A172 (cell line): Measurements from ENCODE around the gene ZNF689. TPM values are rescaled to one million over a fixed set of nuclear protein-coding genes. Genes with fewer than 3 reads are reported as not detected.
"Not testable (repeated sequence)": the region's sequence is repeated elsewhere in the genome, so short reads cannot be mapped to it uniquely, and the experiment has no call there.

Experiments used
- DNase-seq: peaks from one replicate; pipeline ENCODE4 v3.0.0-alpha.2; 2015; ENCODE audit warnings: low spot score
- total RNA-seq: library from RNA; depleted of rRNA; stranded (reverse); fragments of >200 nt; shearing (Covaris generic); gene quantifications from 2 replicates; pipeline ENCODE4 v1.2.3, GENCODE V29; 2014; rRNA removed

The ZNF689 gene
- 11.7 and 16.6 TPM in 2 replicates for total RNA-seq

DNA sequence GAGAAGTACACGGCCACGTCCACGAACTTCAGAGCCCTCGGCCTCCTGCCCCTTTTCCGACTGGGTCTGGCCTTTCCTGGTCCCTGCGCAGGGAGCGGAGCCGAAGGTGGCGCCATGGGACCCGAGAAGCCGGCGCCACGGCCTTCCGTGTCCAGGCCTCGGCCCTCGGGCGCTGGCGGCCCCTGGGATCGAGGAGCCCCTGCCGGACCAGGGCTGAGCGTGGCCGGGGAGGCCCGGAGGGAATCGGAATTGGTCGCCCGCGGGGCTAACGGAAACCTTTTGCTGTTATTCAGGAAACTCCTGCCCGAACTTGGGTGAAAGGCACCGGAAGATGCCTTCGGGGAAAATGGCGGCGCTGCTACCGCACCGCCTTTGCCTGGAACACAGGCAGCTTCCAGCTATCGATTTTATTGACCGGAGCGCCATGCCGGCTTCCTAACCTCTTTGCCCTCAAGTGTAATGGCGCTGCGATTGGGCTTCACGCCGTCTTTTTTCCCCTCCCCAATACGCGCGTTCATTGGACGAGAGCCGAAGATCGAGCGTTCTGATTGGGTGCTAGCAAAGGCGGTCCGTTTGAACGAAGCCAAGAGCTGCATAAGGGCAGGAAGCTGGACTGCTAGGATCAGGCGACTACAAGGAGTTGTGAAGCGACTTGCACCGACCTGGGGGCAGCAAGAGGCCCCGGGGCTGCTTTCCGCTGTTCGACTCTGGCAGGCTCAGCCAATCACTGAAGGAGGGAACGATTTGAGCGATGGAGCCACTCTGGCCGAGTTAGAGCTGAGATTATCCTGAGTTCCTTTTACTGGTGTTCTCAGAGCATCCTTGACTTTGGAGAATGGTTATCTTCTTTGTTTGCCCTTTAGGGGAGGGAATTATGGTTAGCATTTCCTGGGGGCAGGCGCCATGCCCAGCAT is at the start of gene ZNF689:
Gene ZNF689 (minus strand): TSS at position 464 of the 914 bp plus-strand sequence. CDS start 348 bp downstream, at position 116.
- DNase-seq: peak; percentile 95

DNA sequence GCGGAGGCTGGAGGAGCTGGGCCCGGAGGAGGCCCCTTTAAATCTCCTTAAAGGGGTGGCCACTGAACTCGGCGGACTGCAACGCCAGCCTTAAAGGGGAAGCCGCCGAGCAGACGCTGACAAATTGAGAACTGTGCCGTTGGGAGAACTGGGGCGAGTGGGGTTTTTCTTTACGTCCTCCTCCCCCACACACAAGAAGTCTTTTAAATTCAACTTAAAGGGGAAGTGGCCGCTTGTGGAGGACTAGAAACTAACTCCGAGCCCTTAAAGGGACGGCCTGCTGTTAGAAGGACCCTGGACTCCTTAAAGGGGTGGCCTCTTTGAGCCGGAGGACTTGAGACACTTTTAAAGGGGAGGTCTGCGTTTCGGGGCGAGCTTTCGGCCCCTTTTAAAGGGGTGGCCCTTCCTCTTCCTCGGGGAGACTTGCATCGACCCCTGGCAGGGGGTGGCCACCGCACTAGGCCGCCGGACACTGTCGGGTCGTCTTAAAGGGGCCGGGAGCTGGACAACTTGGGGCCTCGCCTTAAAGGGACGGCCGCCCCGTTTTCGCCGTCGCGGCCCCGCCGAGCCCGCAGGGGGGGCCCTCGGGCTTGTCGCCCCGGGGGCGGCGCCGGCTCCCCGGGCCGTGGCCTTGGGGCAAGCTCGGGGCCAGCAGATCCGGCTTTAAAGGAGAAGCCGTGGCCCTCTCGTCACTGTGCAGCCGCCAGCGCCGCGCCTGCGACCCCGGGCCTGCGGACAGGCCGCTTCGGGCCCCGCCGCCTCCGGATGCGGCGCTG is 48.7 kb upstream of the ZNF689 start:
- peak; percentile 94 for DNase-seq

DNA sequence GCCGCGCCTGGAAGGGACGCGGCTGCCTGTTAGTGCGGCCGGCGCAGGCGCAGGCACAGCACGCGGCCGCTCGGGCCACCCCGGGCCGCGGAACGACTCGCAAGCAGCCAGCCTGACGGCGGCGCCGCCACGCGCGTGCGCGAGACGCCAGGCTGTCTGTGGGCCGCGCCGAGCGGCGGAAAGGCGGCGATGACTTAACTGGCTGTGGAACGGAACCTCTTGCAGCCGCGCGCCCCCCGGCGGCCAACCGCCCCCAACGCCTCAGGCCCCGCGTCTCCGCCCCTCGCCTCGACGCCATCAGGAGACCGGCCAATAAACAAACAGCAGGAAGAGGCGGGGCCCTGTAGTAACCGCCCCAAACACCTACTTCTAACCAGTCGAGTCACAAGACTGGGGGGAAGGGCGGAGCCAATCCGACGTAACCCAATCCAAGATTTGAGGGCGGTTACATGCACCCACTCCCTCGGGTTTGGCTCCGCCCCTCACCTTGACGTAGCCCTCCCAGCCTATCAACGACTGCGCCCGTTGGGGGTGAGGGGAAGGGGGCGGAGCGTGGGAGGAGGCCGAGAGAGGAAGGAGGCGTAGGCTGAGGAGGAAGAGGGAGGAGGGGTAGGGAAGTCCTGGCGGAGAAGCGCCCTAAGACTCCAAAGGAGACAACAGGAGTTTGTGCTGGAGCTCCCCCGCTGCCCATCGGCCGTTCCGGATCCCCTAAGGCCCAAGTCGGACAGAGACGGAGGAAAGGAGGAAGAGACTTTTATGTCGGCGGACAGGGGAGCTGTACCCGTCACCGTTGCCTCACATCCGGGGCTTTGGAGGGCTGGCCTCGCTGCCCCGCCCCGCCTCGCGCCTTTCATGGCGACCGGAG is 47.9 kb upstream of the ZNF689 start, which contains the start of gene FBRS:
Gene FBRS (plus strand): TSS at position 566 of the 865 bp plus-strand sequence. CDS start 1,088 bp downstream, outside the sequence.
- DNase-seq: peak; percentile 100

DNA sequence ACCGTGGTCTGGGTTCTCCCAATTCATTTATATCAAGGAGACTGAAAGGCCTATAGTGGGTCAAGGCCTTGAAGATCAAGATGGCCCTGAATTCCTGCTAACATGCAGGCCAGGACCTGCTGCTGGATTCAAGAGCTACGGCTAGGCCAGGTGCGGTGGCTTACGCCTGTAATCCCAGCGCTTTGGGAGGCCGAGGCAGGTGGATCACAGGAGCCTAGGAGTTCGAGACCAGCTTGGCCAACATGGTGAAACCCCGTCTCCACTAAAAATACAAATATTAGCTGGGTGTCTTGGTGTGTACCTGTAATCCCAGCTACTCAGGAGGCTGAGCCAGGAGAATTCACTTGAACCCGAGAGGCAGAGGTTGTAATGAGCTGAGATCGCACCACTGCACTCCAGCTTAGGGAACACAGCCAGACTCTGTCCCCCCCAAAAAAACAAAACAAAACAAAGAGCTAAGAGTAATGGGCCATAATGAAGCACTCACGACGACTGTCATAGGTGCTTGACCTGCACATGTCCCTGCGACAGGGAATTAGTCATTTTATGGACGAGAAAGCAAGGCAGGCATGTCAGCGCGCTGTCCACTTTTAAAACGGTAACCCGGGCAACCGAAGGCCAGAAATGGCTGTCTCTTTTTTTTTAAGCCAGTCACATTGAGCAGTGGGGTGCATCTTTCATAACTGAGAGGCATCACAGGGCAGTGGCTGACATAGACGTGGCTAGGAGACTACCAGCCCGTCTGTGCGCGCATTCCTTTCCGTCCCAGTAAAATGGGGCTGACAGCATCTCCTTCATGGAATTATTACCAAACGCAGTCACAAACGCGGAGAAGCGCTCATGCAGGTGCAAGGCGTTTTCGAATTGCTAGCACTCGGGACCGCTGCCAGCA is 47.0 kb upstream of the ZNF689 start:
- no peak for DNase-seq

DNA sequence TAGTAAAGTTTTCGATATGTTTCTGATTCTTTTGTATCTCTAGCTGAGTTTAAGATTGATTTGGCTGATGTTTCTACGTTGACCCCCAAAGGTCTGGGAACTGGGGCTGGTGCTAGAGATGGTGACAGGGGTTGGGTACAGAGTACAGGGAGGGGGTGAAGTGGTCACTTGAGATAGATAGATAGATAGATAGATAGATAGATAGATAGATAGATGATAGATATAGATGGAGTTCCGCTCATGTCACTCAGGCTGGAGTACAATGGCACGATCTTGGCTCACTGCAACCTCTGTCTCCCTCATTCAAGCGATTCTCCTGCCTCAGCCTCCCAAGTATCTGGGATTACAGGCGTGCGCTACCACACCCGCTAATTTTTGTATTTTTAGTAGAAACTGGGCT is 46.2 kb upstream of the ZNF689 start:
- DNase-seq: no peak

DNA sequence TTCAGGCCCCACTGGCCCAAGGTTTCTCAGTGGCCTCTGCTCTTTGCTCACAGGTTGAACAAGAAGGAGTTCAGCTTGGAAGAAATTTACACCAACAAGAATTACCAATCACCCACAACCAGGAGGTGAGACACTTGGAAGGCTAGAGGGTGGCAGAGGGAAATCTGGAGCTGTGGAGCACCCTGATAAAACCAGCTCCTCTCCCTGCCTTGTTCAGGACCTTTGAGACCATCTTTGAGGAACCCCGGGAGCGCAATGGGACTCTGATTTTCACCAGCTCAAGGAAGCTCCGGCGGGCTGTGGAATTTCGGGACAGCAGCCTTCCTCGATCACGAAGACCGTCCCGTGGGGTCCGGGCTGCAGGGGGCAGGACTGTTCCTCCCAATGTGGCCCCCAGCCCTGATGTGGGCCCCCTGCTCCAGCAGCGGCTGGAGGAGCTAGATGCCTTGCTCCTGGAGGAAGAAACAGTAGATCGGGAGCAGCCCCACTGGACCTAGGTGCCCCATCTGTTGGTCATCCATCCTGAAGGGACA is 45.7 kb upstream of the ZNF689 start:
- no peak for DNase-seq

DNA sequence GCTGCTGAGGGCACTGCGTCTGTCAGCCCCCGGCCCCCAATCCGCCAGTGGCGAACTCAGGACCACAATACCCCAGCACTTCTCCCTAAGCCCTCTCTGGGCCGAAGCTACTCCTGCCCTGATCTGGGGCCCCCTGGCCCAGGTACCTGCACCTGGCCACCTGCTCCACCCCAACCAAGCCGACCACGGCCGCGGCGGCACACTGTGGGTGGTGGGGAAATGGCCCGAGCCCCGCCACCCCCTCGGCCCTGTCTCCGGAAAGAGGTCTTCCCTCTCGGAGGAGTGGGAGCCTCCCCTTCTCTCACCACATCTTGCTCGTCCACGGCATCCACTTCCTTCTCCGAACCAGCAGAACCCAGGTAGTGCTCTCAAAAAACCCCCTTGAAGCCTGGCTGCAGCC is 44.7 kb upstream of the ZNF689 start:
- no peak for DNase-seq

DNA sequence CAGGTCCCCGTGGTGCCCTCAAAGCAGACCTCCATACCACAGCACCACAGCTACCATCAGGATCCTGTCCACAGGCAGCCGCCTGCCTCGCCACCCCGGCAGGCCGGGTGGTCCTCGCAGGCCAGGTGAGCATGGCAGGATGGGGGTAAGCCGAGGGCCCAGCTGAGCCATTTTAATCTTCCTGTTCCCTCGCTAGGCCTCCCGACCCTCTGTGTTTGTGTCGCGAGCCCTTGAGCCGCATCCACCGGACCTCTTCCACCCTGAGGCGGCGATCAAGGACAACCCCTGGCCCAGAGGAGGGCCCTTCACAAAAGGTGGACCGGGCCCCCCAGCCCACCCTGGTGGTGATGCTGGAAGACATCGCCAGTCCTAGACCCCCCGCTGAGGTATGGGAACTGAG is 42.5 kb upstream of the ZNF689 start:
- DNase-seq: no peak

DNA sequence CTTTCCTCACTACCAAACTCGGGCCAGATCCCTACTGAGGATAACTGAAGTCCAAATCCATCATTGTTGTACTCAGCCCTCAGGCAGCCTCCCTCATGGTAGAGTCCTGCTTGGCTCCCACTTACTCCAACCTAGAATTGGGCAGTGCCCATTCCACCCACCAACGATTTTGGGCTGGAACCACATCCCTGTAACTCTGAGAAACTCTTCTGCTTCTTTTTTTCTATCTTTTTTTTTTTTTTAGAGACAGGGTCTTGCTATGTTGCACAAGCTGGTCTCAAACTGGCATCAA is 41.8 kb upstream of the ZNF689 start:
- no peak for DNase-seq

DNA sequence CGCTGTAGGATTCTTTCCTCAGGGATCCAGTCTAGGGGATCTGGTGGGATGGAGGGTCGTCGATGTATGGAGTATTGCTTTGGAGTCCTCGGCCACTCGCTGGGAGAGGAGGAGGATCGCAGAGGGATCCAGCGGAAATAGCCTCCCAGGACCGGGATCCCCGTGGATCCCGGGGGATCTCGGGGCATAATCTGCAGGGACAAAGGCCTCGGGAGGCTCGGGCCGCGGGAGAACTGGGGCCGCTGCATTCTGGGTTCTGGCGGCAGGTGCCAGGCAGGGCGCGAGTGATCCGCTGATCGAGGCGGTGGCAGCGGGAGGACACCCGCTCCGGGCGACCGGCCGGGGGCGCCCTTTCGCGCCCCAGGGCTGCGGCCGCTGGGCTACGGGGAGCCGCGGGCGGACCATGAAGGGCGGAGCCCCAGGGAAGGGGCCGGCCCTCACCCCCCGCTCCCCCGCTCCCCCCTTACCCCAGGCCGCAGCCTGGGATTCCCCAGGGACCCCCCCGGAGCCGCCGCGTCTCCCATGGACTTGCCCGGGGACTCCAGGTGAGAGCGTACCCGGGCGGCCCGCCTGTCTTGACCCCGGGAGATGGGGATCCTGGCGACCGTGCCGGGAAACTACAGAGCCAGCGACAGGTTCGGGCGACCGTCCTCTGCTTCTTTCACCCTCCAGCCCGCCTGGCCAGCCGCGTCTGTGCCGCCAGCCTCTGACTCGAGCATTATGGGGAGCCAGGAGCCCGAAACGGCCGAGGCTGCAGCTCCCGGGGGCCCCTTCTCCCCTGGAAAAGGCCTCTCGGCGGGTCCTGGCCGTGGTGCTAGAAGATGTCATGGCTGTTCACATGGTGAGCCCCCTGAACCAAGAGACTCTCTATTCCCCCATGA is 41.2 kb upstream of the ZNF689 start:
- peak; percentile 61 for DNase-seq

DNA sequence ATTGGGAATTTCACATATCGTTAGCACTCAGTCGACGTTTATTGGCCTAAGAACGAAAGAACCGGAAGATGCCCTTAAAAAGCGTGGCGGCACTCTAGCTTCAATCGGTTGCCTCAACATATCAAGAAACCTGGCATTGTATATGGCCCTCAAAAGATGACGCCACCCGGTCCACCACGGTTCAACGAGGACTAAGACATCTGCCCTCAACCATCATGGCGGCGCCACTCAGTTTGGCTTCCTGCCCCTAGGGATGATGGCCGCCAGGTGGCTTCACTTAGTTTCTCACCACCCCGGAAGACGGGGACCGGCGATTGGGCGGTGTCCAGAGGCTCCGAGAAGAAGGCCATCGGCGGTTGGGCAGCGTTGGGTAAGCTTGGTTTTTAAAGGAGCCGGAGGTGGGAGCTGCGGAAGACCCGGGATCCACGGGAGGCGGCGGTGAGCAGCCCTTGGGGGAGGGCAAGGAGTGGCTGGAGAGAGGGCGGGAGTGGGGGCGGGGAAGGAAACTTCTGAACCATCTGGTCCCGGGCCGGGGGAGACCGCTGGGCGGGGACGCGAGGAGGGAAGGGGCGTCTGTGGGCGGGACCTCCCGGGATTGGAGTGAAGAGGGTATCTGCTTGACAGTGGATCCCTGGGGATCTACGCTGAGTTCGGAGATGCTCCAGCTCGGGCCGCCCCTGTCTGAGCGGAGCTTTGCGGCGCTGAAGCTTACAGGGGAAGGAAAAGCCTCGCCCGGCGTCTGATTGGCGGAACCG is 40.4 kb upstream of the ZNF689 start, which contains the start of gene PRR14:
Gene PRR14 (plus strand): TSS at position 592 of the 755 bp plus-strand sequence. CDS start 686 bp downstream, outside the sequence.
- peak; percentile 99 for DNase-seq

DNA sequence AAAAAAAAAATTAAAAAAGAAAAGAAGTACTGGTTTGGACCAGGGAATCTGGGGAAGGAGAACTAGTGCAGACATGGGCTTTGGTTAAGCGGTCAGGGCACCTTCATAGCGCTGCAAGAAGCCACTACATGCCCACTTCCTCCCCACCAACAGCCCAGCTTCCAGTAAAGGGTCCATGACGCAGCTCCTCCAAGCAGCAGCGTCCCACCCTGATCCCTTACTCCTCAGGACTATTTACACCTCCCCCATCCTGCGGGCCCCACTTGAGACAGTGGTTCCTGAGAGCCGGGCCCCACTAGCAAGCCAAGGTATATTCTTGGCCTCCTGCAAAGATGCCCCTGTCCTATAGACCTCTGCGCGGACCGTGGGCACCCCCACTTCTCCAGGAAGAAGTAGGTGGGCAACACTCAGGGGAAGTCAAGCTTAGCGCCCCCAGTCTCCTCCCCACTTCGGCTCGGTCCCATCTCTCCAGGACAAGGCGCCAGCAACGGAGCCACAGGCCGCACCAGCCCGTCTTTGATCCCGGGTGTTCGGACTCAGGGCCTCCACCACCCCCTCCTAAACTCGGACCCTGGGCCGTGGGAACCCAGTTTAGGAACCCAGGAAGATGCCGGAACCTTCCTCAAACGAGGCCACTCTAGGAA is 39.7 kb upstream of the ZNF689 start:
- DNase-seq: no peak

DNA sequence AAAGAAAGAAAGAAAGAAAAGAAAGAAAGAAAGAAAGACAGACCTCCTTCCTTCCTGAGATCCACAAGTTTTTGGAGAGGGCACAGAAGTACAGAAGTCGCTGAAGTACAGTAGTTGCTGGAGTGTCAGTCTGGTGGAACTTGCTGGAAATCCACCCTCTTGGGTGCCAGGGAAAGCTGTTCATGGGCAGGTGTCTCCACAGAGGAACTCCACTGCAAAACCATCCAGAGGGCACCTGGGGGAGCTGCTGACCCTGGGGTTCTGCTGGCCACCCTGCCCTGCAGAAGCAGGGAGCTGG is 37.0 kb upstream of the ZNF689 start:
- no peak for DNase-seq

DNA sequence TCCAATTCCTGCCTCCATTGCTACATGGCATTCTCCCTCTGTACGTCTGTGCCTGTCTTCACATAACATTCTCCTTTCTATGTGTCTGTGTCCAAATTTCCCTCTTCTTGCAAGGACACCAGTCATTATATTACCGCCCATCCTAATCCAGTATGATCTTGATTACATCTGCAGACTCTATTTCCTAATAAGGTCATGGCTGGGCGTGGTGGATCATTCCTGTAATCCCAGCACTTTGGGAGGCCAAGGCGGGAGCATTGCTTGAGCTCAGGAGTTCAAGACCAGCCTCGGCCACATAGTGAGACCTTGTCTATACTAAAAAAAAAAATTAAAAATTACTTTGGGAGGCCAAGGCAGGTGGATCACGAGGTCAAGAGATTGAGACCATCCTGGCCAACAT is 35.5 kb upstream of the ZNF689 start:
- DNase-seq: no peak

DNA sequence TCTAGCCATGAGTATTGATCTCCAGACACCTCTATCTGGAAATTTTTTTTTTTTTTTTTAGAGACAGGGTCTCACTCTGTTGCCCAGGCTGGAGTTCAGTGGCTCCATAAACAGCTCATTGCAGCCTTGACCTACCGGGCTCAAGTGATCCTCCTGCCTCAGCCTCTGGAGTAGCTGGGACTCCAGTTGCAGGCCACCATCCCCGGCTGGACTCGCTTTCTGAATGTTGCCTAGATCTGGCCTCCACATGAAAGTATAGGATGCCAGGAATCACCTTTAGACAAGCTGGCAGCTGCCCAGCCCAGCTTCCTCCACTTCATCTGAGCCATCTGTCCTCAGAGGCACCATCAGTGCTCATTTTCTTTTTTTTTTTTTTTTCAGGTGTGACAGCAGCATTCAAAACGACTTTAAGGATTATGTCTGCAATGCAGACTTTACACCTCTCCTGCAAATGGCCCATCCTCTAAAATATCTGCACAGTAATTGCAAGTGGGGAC is 34.2 kb upstream of the ZNF689 start:
- DNase-seq: no peak

DNA sequence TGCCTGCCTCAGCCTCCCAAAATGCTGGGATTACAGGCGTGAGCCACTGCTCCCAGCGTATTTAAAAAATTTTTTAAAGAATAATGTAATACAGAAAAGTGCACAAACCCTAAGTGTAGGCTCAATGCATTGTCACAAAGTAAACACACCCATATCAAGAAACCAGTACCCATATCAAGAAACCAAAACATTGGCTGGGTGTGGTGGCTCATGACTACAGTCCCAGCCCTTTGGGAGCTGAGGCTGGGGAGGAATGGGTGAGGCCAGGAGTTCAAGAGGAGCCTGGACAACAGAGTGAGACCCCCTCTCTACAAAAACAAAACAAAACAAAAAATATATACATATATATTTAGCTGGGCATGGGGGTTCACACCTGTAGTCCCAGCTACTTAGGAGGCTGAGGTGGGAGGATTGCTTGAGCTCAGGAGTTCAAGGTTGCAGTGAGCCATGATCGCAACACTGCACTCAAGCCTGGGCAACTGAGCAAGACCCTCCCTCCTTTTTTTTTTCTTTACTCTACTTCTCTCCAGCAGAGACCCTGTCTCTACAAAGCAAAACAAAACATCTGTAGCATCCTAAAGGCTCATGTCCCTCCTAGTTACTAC is 31.3 kb upstream of the ZNF689 start:
- no peak for DNase-seq

DNA sequence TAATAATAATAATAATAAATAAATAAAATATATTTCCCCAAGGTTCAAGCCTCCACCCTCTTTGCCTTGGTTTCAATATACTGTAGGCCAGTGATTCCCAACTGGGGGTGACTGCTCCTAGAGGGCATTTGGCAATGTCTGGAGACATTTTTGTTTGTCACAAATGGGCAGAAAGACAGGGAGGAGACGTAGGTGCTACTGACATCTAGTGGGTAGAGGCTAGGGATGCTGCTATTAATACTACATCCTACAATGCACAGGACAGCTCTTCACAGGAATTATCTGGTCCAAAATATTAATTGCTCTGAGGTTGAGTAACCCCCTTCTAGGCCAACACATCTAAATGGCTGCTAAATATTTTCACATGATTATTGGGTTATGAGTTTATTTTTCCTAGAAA is 27.8 kb upstream of the ZNF689 start:
- DNase-seq: peak; percentile 75

DNA sequence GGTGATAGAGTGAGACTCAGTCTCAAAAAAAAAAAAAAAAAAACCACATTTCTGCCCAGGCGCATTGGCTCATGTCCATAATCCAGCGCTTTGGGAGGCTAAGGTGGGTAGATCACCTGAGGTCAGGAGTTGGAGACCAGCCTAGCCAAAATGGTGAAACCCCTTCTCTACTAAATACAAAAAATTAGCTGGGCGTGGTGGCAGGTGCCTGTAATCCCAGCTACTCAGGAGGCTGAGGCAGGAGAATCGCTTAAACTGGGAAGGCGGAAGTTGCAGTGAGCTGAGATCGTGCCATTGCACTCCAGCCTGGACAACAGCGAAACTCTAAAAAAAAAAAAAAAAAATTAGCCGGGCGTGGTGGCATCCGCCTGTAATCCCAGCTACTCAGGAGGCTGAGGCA is 26.9 kb upstream of the ZNF689 start:
- not testable (repeated sequence) for DNase-seq
